GM21737 (cell line): Measurements from ENCODE around the gene LASP1.
A peak's percentile ranks its signal among the peaks of the same experiment; 100 is the strongest.

ENCODE experiments used
- ATAC-seq: cut with Tn5 transposase; IDR thresholded peaks from one replicate; pipeline ENCODE4 v1.9.1; 2021; ENCODE audit warnings: mild to moderate bottlenecking, moderate library complexity; ENCODE audit not compliant: unreplicated experiment

Gene LASP1

GRCh38 chr17:38868817-38869525 is 887 bp upstream of the LASP1 start:
- peak; percentile 34 for ATAC-seq

GRCh38 chr17:38870259-38871165 is 654 bp downstream of the LASP1 start:
- ATAC-seq, result no peak

- no peak for ATAC-seq
Observed at GRCh38 chr17:38871247-38872015, 1.6 kb downstream of the LASP1 start.

- ATAC-seq, result no peak
Observed at GRCh38 chr17:38872027-38872511, 2.2 kb downstream of the LASP1 start.

- ATAC-seq, result no peak
Observed at GRCh38 chr17:38872671-38873385, 3.0 kb downstream of the LASP1 start.

- ATAC-seq, result no peak
Observed at GRCh38 chr17:38873640-38874380, 4.0 kb downstream of the LASP1 start.

GRCh38 chr17:38874505-38875400 is 4.9 kb downstream of the LASP1 start:
- ATAC-seq, result no peak

- no peak for ATAC-seq
Observed at GRCh38 chr17:38875477-38876075, 5.7 kb downstream of the LASP1 start.

GRCh38 chr17:38877130-38877851 is 7.4 kb downstream of the LASP1 start:
- ATAC-seq, result no peak

- no peak for ATAC-seq
Observed at GRCh38 chr17:38879878-38880665, 10.2 kb downstream of the LASP1 start.

- ATAC-seq, result no peak
Observed at GRCh38 chr17:38881600-38882191, 11.8 kb downstream of the LASP1 start.

- no peak for ATAC-seq
Observed at GRCh38 chr17:38882870-38883269, 13.0 kb downstream of the LASP1 start.

GRCh38 chr17:38883592-38884526 is 14.0 kb downstream of the LASP1 start:
- no peak for ATAC-seq

GRCh38 chr17:38885044-38885727 is 15.3 kb downstream of the LASP1 start:
- no peak for ATAC-seq
